ENCODE results near the gene RBMS1.

Gene RBMS1

GRCh38 chr2:160407393-160408172 is 86.0 kb downstream of the RBMS1 start:
- peak; percentile 71 for DNase-seq

- peak; percentile 89 for DNase-seq
Measured at GRCh38 chr2:160406591-160407392, 86.8 kb downstream of the RBMS1 start.

- no peak for DNase-seq
Measured at GRCh38 chr2:160405077-160405867, 88.3 kb downstream of the RBMS1 start.

GRCh38 chr2:160402997-160403979 is 90.3 kb downstream of the RBMS1 start:
- DNase-seq, result no peak

- no peak for DNase-seq
Measured at GRCh38 chr2:160402501-160402900, 91.1 kb downstream of the RBMS1 start.

- no peak for DNase-seq
Measured at GRCh38 chr2:160401895-160402294, 91.7 kb downstream of the RBMS1 start.

GRCh38 chr2:160399880-160400279 is 93.7 kb downstream of the RBMS1 start:
- no peak for DNase-seq

- DNase-seq, result no peak
Measured at GRCh38 chr2:160397530-160397865, 96.1 kb downstream of the RBMS1 start.

- no peak for DNase-seq
Measured at GRCh38 chr2:160394153-160394552, 99.5 kb downstream of the RBMS1 start.

- no peak for DNase-seq
Measured at GRCh38 chr2:160392201-160392600, 101.4 kb downstream of the RBMS1 start.

- no peak for DNase-seq
Measured at GRCh38 chr2:160390544-160391455, 102.8 kb downstream of the RBMS1 start.

GRCh38 chr2:160389875-160390274 is 103.7 kb downstream of the RBMS1 start:
- DNase-seq, result no peak

GRCh38 chr2:160388464-160389263 is 104.9 kb downstream of the RBMS1 start:
- DNase-seq, result peak; percentile 49

- DNase-seq, result no peak
Measured at GRCh38 chr2:160387558-160388262, 105.9 kb downstream of the RBMS1 start.

GRCh38 chr2:160384791-160385190 is 108.8 kb downstream of the RBMS1 start:
- no peak for DNase-seq

GRCh38 chr2:160381425-160381951 is 112.1 kb downstream of the RBMS1 start:
- no peak for DNase-seq

GRCh38 chr2:160380611-160381010 is 113.0 kb downstream of the RBMS1 start:
- no peak for DNase-seq

- DNase-seq, result no peak
Measured at GRCh38 chr2:160380000-160380570, 113.5 kb downstream of the RBMS1 start.

GRCh38 chr2:160379399-160379798 is 114.2 kb downstream of the RBMS1 start:
- DNase-seq, result no peak

All from CD4-positive, alpha-beta T cell treated with Interleukin-15 for 1 hour (primary cell).